Gastroesophageal sphincter (tissue), 3 donors: ENCODE data around the gene RPS23.

Experiments
- CTCF ChIP-seq, 4 experiments: fragments of 200-600 bp in 2 of 4; fragments of 450-650 bp in 2 of 4; sonication (generic) in 1 of 4; IDR thresholded peaks; one replicate each; pipeline ENCODE4 v1.5.1; 2017 to 2019; ENCODE audit warnings: antibody characterized with exemption in 4 of 4, mild to moderate bottlenecking in 2 of 4, moderate library complexity in 2 of 4
- POLR2A ChIP-seq, 2 donors: fragments of 450-650 bp; IDR thresholded peaks; one replicate each; pipeline ENCODE4 v1.6.1; 2017; ENCODE audit warnings: antibody characterized with exemption in 2 of 2, mild to moderate bottlenecking in 2 of 2, moderate library complexity in 1 of 2
- POLR2AphosphoS5 ChIP-seq: sonication (generic); formaldehyde crosslinking; IDR thresholded peaks from one replicate; pipeline ENCODE4 v1.6.1; 2017; ENCODE audit warnings: antibody characterized with exemption

- TF ChIP-seq CTCF (IDR thresholded peaks at IDR 0.05) = no peak
- TF ChIP-seq POLR2AphosphoS5 = no peak
- TF ChIP-seq POLR2A (IDR thresholded peaks at IDR 0.05) = no peak
Measured at GRCh38 chr5:82276800-82277612, 1.1 kb downstream of the RPS23 start.
